ENCODE measurements around the gene HCFC2. TPM values are rescaled to one million over a fixed set of nuclear protein-coding genes. Genes with fewer than 3 reads are reported as not detected.

HCFC2 gene
- total RNA-seq, 1 experiment from 2014 or later: 10.3 TPM

- H3K27me3 Mint-ChIP-seq (ENCODE audit: insufficient read depth, unreplicated experiment): peaks cover under 1% of the 10 kb centered on the region
- no peak overlapping the region for H3K4me3 Mint-ChIP-seq (ENCODE audit: unreplicated experiment)
- H3K4me1 Mint-ChIP-seq (ENCODE audit: insufficient read depth, unreplicated experiment): peaks cover 11% of the 10 kb centered on the region
- no peak for DNase-seq (ENCODE audit: unreplicated experiment)
- POLR2A ChIA-PET: interaction anchor here (0.6 to 1.7 kb wide), 4 partner anchors 8 to 46 kb away, joined by 3 to 5 read pairs (median 4); no protein-coding TSS in a partner anchor
- no peak overlapping the region for H3K27ac Mint-ChIP-seq (ENCODE audit: low read depth, unreplicated experiment)
- no TSS peak for BruUV-seq (replicated peaks)
- CTCF ChIA-PET: interaction anchor here (0.6 to 1.2 kb wide), 3 partner anchors 15 to 317 kb away, joined by 3 to 5 read pairs (median 4); no protein-coding TSS in a partner anchor
- intact Hi-C loops (cut with micrococcal nuclease): no loop called here
- peaks cover 11% of the 10 kb centered on the region for H3K9me3 Mint-ChIP-seq (ENCODE audit: unreplicated experiment)
- peaks cover 5% of the 10 kb centered on the region for H3K36me3 Mint-ChIP-seq (ENCODE audit: insufficient read depth, unreplicated experiment)
- no peak for TF ChIP-seq CTCF (IDR thresholded peaks at IDR 0.05; ENCODE audit: unreplicated experiment)
These were observed 21.8 kb upstream of the HCFC2 start for GRCh38 chr12:104042580-104042979.

- peaks cover 14% of the 10 kb centered on the region for H3K4me1 Mint-ChIP-seq (ENCODE audit: insufficient read depth, unreplicated experiment)
- no peak for TF ChIP-seq CTCF (IDR thresholded peaks at IDR 0.05; ENCODE audit: unreplicated experiment)
- ChIA-PET CTCF (no interaction called here), POLR2A (no interaction called here)
- H3K27me3 Mint-ChIP-seq (ENCODE audit: insufficient read depth, unreplicated experiment): no peaks in the 10 kb centered on the region
- H3K4me3 Mint-ChIP-seq (ENCODE audit: unreplicated experiment): no peak overlapping the region
- intact Hi-C loops (cut with micrococcal nuclease): no loop called here
- no TSS peak for BruUV-seq (replicated peaks)
- DNase-seq (ENCODE audit: unreplicated experiment): no peak
- peak overlapping the region; percentile 25 for H3K27ac Mint-ChIP-seq (ENCODE audit: low read depth, unreplicated experiment)
- peaks cover 5% of the 10 kb centered on the region for H3K36me3 Mint-ChIP-seq (ENCODE audit: insufficient read depth, unreplicated experiment)
- H3K9me3 Mint-ChIP-seq (ENCODE audit: unreplicated experiment): peaks cover 11% of the 10 kb centered on the region
These were observed 20.2 kb upstream of the HCFC2 start for GRCh38 chr12:104044158-104044557.

- Mint-ChIP-seq H3K4me1 (ENCODE audit: insufficient read depth, unreplicated experiment) (peaks cover 18% of the 10 kb centered on the region), H3K4me3 (ENCODE audit: unreplicated experiment) (no peak overlapping the region), H3K36me3 (ENCODE audit: insufficient read depth, unreplicated experiment) (peaks cover 2% of the 10 kb centered on the region), H3K27ac (ENCODE audit: low read depth, unreplicated experiment) (no peak overlapping the region), H3K27me3 (ENCODE audit: insufficient read depth, unreplicated experiment) (no peaks in the 10 kb centered on the region), H3K9me3 (ENCODE audit: unreplicated experiment) (peaks cover 11% of the 10 kb centered on the region)
- ChIA-PET POLR2A (interaction anchor here (0.5 to 1.6 kb wide), 3 partner anchors 17 to 92 kb away, joined by 3 to 6 read pairs (median 3); partner anchors contain the start of gene NFYB), CTCF (interaction anchor here (2.0 kb wide), 1 partner anchor 11 kb away, joined by 12 read pairs; no protein-coding TSS in a partner anchor)
- TF ChIP-seq CTCF (IDR thresholded peaks at IDR 0.05; ENCODE audit: unreplicated experiment): no peak
- intact Hi-C loops (cut with micrococcal nuclease): no loop called here
- no peak for DNase-seq (ENCODE audit: unreplicated experiment)
- no TSS peak for BruUV-seq (replicated peaks)
These were observed 18.0 kb upstream of the HCFC2 start for GRCh38 chr12:104046306-104046705.

- no peaks in the 10 kb centered on the region for H3K36me3 Mint-ChIP-seq (ENCODE audit: insufficient read depth, unreplicated experiment)
- BruUV-seq (replicated peaks): no TSS peak
- no peak overlapping the region for H3K27ac Mint-ChIP-seq (ENCODE audit: low read depth, unreplicated experiment)
- no peak for TF ChIP-seq CTCF (IDR thresholded peaks at IDR 0.05; ENCODE audit: unreplicated experiment)
- no peak for DNase-seq (ENCODE audit: unreplicated experiment)
- H3K4me1 Mint-ChIP-seq (ENCODE audit: insufficient read depth, unreplicated experiment): peaks cover 18% of the 10 kb centered on the region
- intact Hi-C loops (cut with micrococcal nuclease): no loop called here
- peaks cover 11% of the 10 kb centered on the region for H3K9me3 Mint-ChIP-seq (ENCODE audit: unreplicated experiment)
- H3K4me3 Mint-ChIP-seq (ENCODE audit: unreplicated experiment): no peak overlapping the region
- H3K27me3 Mint-ChIP-seq (ENCODE audit: insufficient read depth, unreplicated experiment): no peaks in the 10 kb centered on the region
- POLR2A ChIA-PET: no interaction called here
- CTCF ChIA-PET: no interaction called here
These were observed 16.2 kb upstream of the HCFC2 start for GRCh38 chr12:104048162-104048561.

Data from MCF 10A (cell line).